GM12801 (cell line): Measurements from ENCODE around the gene ZBTB16.

Source experiments
- CTCF ChIP-seq: IDR thresholded peaks from one replicate; pipeline ENCODE4 v1.5.1; 2011; ENCODE audit warnings: control low read depth; ENCODE audit not compliant: insufficient read length; ENCODE audit errors: extremely low read depth

The ZBTB16 gene

GRCh38 chr11:114201219-114201618 is 141.7 kb downstream of the ZBTB16 start:
- TF ChIP-seq CTCF = no peak

- no peak for TF ChIP-seq CTCF
Observed at GRCh38 chr11:114202011-114202609, 142.6 kb downstream of the ZBTB16 start.

- no peak for TF ChIP-seq CTCF
Observed at GRCh38 chr11:114207096-114207495, 147.6 kb downstream of the ZBTB16 start.

GRCh38 chr11:114208377-114208776 is 148.9 kb downstream of the ZBTB16 start:
- TF ChIP-seq CTCF = no peak

GRCh38 chr11:114209343-114209742 is 149.8 kb downstream of the ZBTB16 start:
- TF ChIP-seq CTCF = no peak

GRCh38 chr11:114209904-114210303 is 150.4 kb downstream of the ZBTB16 start:
- TF ChIP-seq CTCF = no peak

GRCh38 chr11:114211444-114212121 is 152.1 kb downstream of the ZBTB16 start:
- TF ChIP-seq CTCF = no peak
